GM23338 (cell line): ENCODE measurements around the gene RUSF1. TPM values are rescaled to one million over a fixed set of nuclear protein-coding genes. Genes with fewer than 3 reads are reported as not detected.

ENCODE experiments used
- ATAC-seq: fragments of 200-7000 bp; cut with Tn5 transposase; 3 replicates; pipeline ENCODE4 v1.9.1; 2020
- DNase-seq: peaks from one replicate; pipeline ENCODE4 v3.0.0-alpha.2; 2015; ENCODE audit warnings: low spot score
- H2AFZ ChIP-seq: fragments of 200-600 bp; sonication (generic); 2 replicates; pipeline ENCODE4 v1.8.0; 2016; ENCODE audit warnings: antibody characterized with exemption, mild to moderate bottlenecking, moderate library complexity
- H3F3A ChIP-seq: fragments of 200-600 bp; sonication (generic); replicated peaks from 2 replicates; pipeline ENCODE4 v1.8.0; 2017; ENCODE audit warnings: antibody characterized with exemption, mixed run types, low read depth
- H3K27ac ChIP-seq: fragments of 200-600 bp; sonication (generic); 2 replicates; pipeline ENCODE4 v1.6.1; 2016; ENCODE audit warnings: low read depth
- H3K27me3 ChIP-seq: fragments of 200-600 bp; sonication (generic); 2 replicates; pipeline ENCODE4 v1.8.0; 2016; ENCODE audit warnings: mild to moderate bottlenecking, mixed run types, moderate library complexity; ENCODE audit not compliant: insufficient read depth
- H3K36me3 ChIP-seq: fragments of 200-600 bp; sonication (generic); 2 replicates; pipeline ENCODE4 v1.8.0; 2016; ENCODE audit warnings: mild to moderate bottlenecking; ENCODE audit not compliant: insufficient read depth
- H3K4me1 ChIP-seq: fragments of 200-600 bp; sonication (generic); 2 replicates; pipeline ENCODE4 v1.8.0; 2016; ENCODE audit warnings: mild to moderate bottlenecking, moderate library complexity; ENCODE audit not compliant: insufficient read depth
- H3K4me2 ChIP-seq: fragments of 200-600 bp; sonication (generic); 2 replicates; pipeline ENCODE4 v1.7.1; 2017; ENCODE audit warnings: mixed run types
- H3K4me3 ChIP-seq: fragments of 200-600 bp; sonication (generic); 2 replicates; pipeline ENCODE4 v1.6.1; 2016; ENCODE audit warnings: mixed run types
- H3K79me2 ChIP-seq: fragments of 200-600 bp; sonication (generic); replicated peaks from 2 replicates; pipeline ENCODE4 v1.8.0; 2017; ENCODE audit warnings: mild to moderate bottlenecking; ENCODE audit not compliant: insufficient read depth
- H3K9me2 ChIP-seq: fragments of 200-600 bp; sonication (generic); 2 replicates; pipeline ENCODE4 v1.8.0; 2017; ENCODE audit not compliant: insufficient read depth
- H4K20me1 ChIP-seq: fragments of 200-600 bp; sonication (generic); replicated peaks from 2 replicates; pipeline ENCODE4 v1.8.0; 2017; ENCODE audit warnings: mild to moderate bottlenecking; ENCODE audit not compliant: insufficient read depth
- H3K27ac Mint-ChIP-seq: 2 replicates; pipeline ENCODE4 v1.8.0; 2020; ENCODE audit warnings: inconsistent platforms, mild to moderate bottlenecking, moderate library complexity, mixed read lengths
- H3K27me3 Mint-ChIP-seq: 3 replicates; pipeline ENCODE4 v1.8.0; 2022; ENCODE audit warnings: low read depth, mild to moderate bottlenecking, moderate library complexity, mixed read lengths, inconsistent platforms; ENCODE audit not compliant: insufficient read depth, poor library complexity
- H3K36me3 Mint-ChIP-seq: 3 replicates; pipeline ENCODE4 v1.8.0; 2021; ENCODE audit warnings: low read depth, mild to moderate bottlenecking, inconsistent platforms, moderate library complexity, mixed read lengths
- H3K4me1 Mint-ChIP-seq: 3 replicates; pipeline ENCODE4 v1.8.0; 2020; ENCODE audit warnings: mild to moderate bottlenecking, inconsistent platforms, mixed read lengths
- H3K4me3 Mint-ChIP-seq: 3 replicates; pipeline ENCODE4 v1.8.0; 2021; ENCODE audit warnings: moderate library complexity, mild to moderate bottlenecking, inconsistent platforms, mixed read lengths
- H3K9me3 Mint-ChIP-seq: 3 replicates; pipeline ENCODE4 v1.8.0; 2020; ENCODE audit warnings: moderate library complexity, mild to moderate bottlenecking, inconsistent platforms, mixed read lengths
- CTCF ChIP-seq, 2 experiments: fragments of 200-600 bp in 1 of 2; sonication (generic) in 1 of 2; conservative IDR thresholded peaks; 2 replicates each; pipeline versions ENCODE4 v1.5.1 to v1.6.1; 2016 to 2017; ENCODE audit warnings: antibody characterized with exemption in 2 of 2, low read depth in 2 of 2, mild to moderate bottlenecking in 2 of 2, moderate library complexity in 1 of 2
- EZH2 ChIP-seq: fragments of 200-600 bp; sonication (generic); IDR thresholded peaks from one replicate; pipeline ENCODE4 v1.8.0; 2017; ENCODE audit warnings: antibody characterized with exemption, mild to moderate bottlenecking, low read depth; ENCODE audit not compliant: unreplicated experiment
- POLR2AphosphoS5 ChIP-seq: IDR thresholded peaks from 2 replicates; pipeline ENCODE4 v1.6.1; 2016; ENCODE audit warnings: antibody characterized with exemption, low read depth
- STAT1 ChIP-seq: IDR thresholded peaks from one replicate; pipeline ENCODE4 v1.6.1; 2016; ENCODE audit warnings: antibody characterized with exemption; ENCODE audit not compliant: unreplicated experiment
- ZNF114 ChIP-seq: fragments of 250-450 bp; sonication (Bioruptor Pico); IDR thresholded peaks from 2 replicates; pipeline ENCODE4 v1.5.0; 2020; ENCODE audit warnings: mild to moderate bottlenecking, moderate library complexity
- ZNF462 ChIP-seq: fragments of 250-450 bp; sonication (Bioruptor Pico); IDR thresholded peaks from 2 replicates; pipeline ENCODE4 v1.5.0; 2020; ENCODE audit warnings: mild to moderate bottlenecking, moderate library complexity
- polyA plus RNA-seq: library from polyadenylated mRNA; unstranded; fragments of >200 nt; fragmentation: Nextera tagmentation; extraction: Ambion mirVana; gene quantifications from 2 replicates; pipeline ENCODE4 v1.2.1, GENCODE V29; 2016
- total RNA-seq: library from RNA; depleted of rRNA; stranded (reverse); fragments of >200 nt; shearing (Covaris generic); gene quantifications from 2 replicates; pipeline ENCODE4 v1.2.3, GENCODE V29; 2014
- TF ChIP-seq, protein P1 (sequence below): IDR thresholded peaks from one replicate; pipeline ENCODE4 v1.6.1; 2018; ENCODE audit warnings: antibody characterized with exemption; ENCODE audit not compliant: unreplicated experiment

RUSF1 gene
- total and polyA plus RNA-seq, 2 experiments from 2014 or later, result 8.9 to 36.1 TPM

- no peak overlapping the region for H3K4me3 Mint-ChIP-seq
- H3K27me3 Mint-ChIP-seq, result peaks cover 55% of the 10 kb centered on the region
- no peak overlapping the region for H3K4me3 ChIP-seq
- no peak for TF ChIP-seq EZH2
- TF ChIP-seq CTCF (conservative IDR thresholded peaks at IDR 0.05; ENCODE audit: low read depth in 2 of 2), result no peak
- no peak for TF ChIP-seq STAT1
- TF ChIP-seq, protein P1, sequence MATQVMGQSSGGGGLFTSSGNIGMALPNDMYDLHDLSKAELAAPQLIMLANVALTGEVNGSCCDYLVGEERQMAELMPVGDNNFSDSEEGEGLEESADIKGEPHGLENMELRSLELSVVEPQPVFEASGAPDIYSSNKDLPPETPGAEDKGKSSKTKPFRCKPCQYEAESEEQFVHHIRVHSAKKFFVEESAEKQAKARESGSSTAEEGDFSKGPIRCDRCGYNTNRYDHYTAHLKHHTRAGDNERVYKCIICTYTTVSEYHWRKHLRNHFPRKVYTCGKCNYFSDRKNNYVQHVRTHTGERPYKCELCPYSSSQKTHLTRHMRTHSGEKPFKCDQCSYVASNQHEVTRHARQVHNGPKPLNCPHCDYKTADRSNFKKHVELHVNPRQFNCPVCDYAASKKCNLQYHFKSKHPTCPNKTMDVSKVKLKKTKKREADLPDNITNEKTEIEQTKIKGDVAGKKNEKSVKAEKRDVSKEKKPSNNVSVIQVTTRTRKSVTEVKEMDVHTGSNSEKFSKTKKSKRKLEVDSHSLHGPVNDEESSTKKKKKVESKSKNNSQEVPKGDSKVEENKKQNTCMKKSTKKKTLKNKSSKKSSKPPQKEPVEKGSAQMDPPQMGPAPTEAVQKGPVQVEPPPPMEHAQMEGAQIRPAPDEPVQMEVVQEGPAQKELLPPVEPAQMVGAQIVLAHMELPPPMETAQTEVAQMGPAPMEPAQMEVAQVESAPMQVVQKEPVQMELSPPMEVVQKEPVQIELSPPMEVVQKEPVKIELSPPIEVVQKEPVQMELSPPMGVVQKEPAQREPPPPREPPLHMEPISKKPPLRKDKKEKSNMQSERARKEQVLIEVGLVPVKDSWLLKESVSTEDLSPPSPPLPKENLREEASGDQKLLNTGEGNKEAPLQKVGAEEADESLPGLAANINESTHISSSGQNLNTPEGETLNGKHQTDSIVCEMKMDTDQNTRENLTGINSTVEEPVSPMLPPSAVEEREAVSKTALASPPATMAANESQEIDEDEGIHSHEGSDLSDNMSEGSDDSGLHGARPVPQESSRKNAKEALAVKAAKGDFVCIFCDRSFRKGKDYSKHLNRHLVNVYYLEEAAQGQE, result no peak
- TF ChIP-seq POLR2AphosphoS5, result no peak
- no peak for TF ChIP-seq ZNF462 (CRISPR knock-in tag)
- TF ChIP-seq ZNF114 (CRISPR knock-in tag), result no peak
- ATAC-seq (no peak), DNase-seq (no peak)
- H3K27ac ChIP-seq, result no peak overlapping the region
- no peak overlapping the region for H3K27ac Mint-ChIP-seq
- H3K4me1 Mint-ChIP-seq, result peaks cover 9% of the 10 kb centered on the region; the same call in 2 of the 3 replicates
- no peak overlapping the region for H3K4me2 ChIP-seq
- H2AFZ ChIP-seq, result no peak overlapping the region
- H3K79me2 ChIP-seq, result no peaks in the 10 kb centered on the region
- no peaks in the 10 kb centered on the region; the same call in 2 of the 3 replicates for H3K9me3 Mint-ChIP-seq
- no peaks in the 10 kb centered on the region; the same call in 1 of the 2 replicates for H3K4me1 ChIP-seq
- H4K20me1 ChIP-seq, result no peaks in the 10 kb centered on the region
- no peaks in the 10 kb centered on the region for H3K9me2 ChIP-seq
- H3K27me3 ChIP-seq, result peaks cover 71% of the 10 kb centered on the region
- no peaks in the 10 kb centered on the region for H3K36me3 ChIP-seq
- H3F3A ChIP-seq, result peaks cover 8% of the 10 kb centered on the region; the same call in 1 of the 2 replicates
- H3K36me3 Mint-ChIP-seq, result peaks cover 3% of the 10 kb centered on the region; the same call in 1 of the 3 replicates
These were observed 29.2 kb downstream of the RUSF1 start for GRCh38 chr16:31478956-31479355.
